CD14-positive monocyte (primary cell): ENCODE measurements around the gene TMPRSS2. TPM values are rescaled to one million over a fixed set of nuclear protein-coding genes. Genes with fewer than 3 reads are reported as not detected.

ENCODE experiments used
- DNase-seq, 3 donors: peaks; one replicate each; pipeline ENCODE4 v3.0.0-alpha.2; 2011 to 2022
- H2AFZ ChIP-seq: 2 replicates; pipeline ENCODE4 v1.6.0; 2012; ENCODE audit warnings: mild to moderate bottlenecking, low read depth, low read length, inconsistent platforms; ENCODE audit not compliant: insufficient read depth, poor library complexity, severe bottlenecking
- H3K27ac ChIP-seq, 2 donors: 1 replicate in 1 of 2; 2 replicates in 1 of 2; pipeline ENCODE4 v1.5.1; 2012 to 2013; ENCODE audit warnings: low read length in 2 of 2, control low read depth in 1 of 2, inconsistent platforms in 1 of 2, low read depth in 1 of 2, mild to moderate bottlenecking in 1 of 2
- H3K27me3 ChIP-seq, 2 donors: one replicate each; pipeline versions ENCODE4 v1.6.0 to v1.6.1; 2011 to 2013; ENCODE audit warnings: low read length in 2 of 2; ENCODE audit not compliant: control insufficient read depth in 2 of 2, insufficient read depth in 2 of 2
- H3K36me3 ChIP-seq, 2 donors: replicated peaks in 1 of 2; 1 replicate in 1 of 2; 2 replicates in 1 of 2; pipeline versions ENCODE4 v1.5.1 to v1.6.1; 2012 to 2013; ENCODE audit warnings: low read length in 2 of 2, control low read depth in 1 of 2, inconsistent platforms in 1 of 2, mild to moderate bottlenecking in 1 of 2; ENCODE audit not compliant: insufficient read depth in 2 of 2, control insufficient read depth in 1 of 2
- H3K4me1 ChIP-seq, 2 donors: 1 replicate in 1 of 2; 2 replicates in 1 of 2; pipeline versions ENCODE4 v1.5.1 to v1.6.1; 2012 to 2013; ENCODE audit warnings: low read length in 2 of 2, control low read depth in 1 of 2, inconsistent platforms in 1 of 2, mild to moderate bottlenecking in 1 of 2, moderate library complexity in 1 of 2; ENCODE audit not compliant: insufficient read depth in 2 of 2, control insufficient read depth in 1 of 2
- H3K4me2 ChIP-seq: replicated peaks from 2 replicates; pipeline ENCODE3; 2012; ENCODE audit warnings: low read length, moderate library complexity, mild to moderate bottlenecking; ENCODE audit not compliant: poor library complexity, severe bottlenecking; ENCODE audit errors: extremely low read depth
- H3K4me3 ChIP-seq, 3 experiments: fragments of 200-600 bp in 1 of 3; sonication (generic) in 1 of 3; replicated peaks in 1 of 3; 1 replicate in 2 of 3; 2 replicates in 1 of 3; pipeline ENCODE4 v1.5.1; 2011 to 2013; ENCODE audit warnings: low read length in 3 of 3, mild to moderate bottlenecking in 3 of 3, control low read depth in 2 of 3, low read depth in 2 of 3, inconsistent platforms in 1 of 3, moderate library complexity in 1 of 3
- H3K79me2 ChIP-seq: 2 replicates; pipeline ENCODE4 v1.6.0; 2012; ENCODE audit warnings: mild to moderate bottlenecking, control low read depth, inconsistent platforms, low read length, moderate library complexity; ENCODE audit not compliant: insufficient read depth
- H3K9ac ChIP-seq: 2 replicates; pipeline ENCODE4 v1.6.0; 2017; ENCODE audit warnings: low read length, mild to moderate bottlenecking; ENCODE audit not compliant: insufficient read depth, poor library complexity, severe bottlenecking
- H3K9me3 ChIP-seq, 2 donors: replicated peaks in 1 of 2; 1 replicate in 1 of 2; 2 replicates in 1 of 2; pipeline versions ENCODE4 v1.5.1 to v1.6.1; 2012 to 2013; ENCODE audit warnings: low read length in 2 of 2, control low read depth in 1 of 2; ENCODE audit not compliant: control insufficient read depth in 1 of 2, insufficient read depth in 1 of 2
- H4K20me1 ChIP-seq: 2 replicates; pipeline ENCODE4 v1.6.0; 2012; ENCODE audit warnings: mild to moderate bottlenecking, low read length, control low read depth, moderate library complexity; ENCODE audit not compliant: insufficient read depth
- H3K27ac Mint-ChIP-seq, 7 donors: one replicate each; pipeline ENCODE4 v1.8.0; 2020; ENCODE audit warnings: mild to moderate bottlenecking in 7 of 7, mixed read lengths in 7 of 7, moderate library complexity in 6 of 7, inconsistent platforms in 2 of 7
- H3K27me3 Mint-ChIP-seq, 3 donors: one replicate each; pipeline ENCODE4 v1.8.0; 2021 to 2022; ENCODE audit warnings: low read depth in 3 of 3, mild to moderate bottlenecking in 3 of 3, mixed read lengths in 3 of 3, moderate library complexity in 3 of 3, inconsistent platforms in 1 of 3
- H3K36me3 Mint-ChIP-seq, 2 donors: one replicate each; pipeline ENCODE4 v1.8.0; 2020; ENCODE audit warnings: mixed read lengths in 2 of 2, inconsistent platforms in 1 of 2, mild to moderate bottlenecking in 1 of 2
- H3K4me1 Mint-ChIP-seq: one replicate; pipeline ENCODE4 v1.8.0; 2020; ENCODE audit warnings: mild to moderate bottlenecking, mixed read lengths
- H3K4me3 Mint-ChIP-seq, 2 donors: one replicate each; pipeline ENCODE4 v1.8.0; 2020; ENCODE audit warnings: mild to moderate bottlenecking in 2 of 2, mixed read lengths in 2 of 2, moderate library complexity in 1 of 2
- H3K9me3 Mint-ChIP-seq, 7 donors: one replicate each; pipeline ENCODE4 v1.8.0; 2020 to 2022; ENCODE audit warnings: mixed read lengths in 7 of 7, mild to moderate bottlenecking in 6 of 7, moderate library complexity in 6 of 7, inconsistent platforms in 2 of 7
- CTCF ChIP-seq: fragments of 200-600 bp; IDR thresholded peaks from one replicate; pipeline ENCODE4 v1.8.0; 2022; ENCODE audit warnings: antibody characterized with exemption, mild to moderate bottlenecking
- WGBS: methylation state at CpG from one replicate; pipeline ENCODE4 v1.1.5; 2013; ENCODE audit warnings: missing lambda C conversion rate; ENCODE audit not compliant: insufficient coverage; 5-methylcytosine and 5-hydroxymethylcytosine counted together
- intact Hi-C, 2 donors: fragments of 100-400 bp; cut with micrococcal nuclease; formaldehyde crosslinking; loops; one replicate each; pipeline versions ENCODE4 v1.15.0 to v1.15.1; 2023
- polyA plus RNA-seq, 3 donors: library from polyadenylated mRNA; depleted of rRNA in 1 of 3; unstranded in 2 of 3; stranded (reverse) in 1 of 3; fragments of 300-500 nt in 2 of 3; fragments of >200 nt in 1 of 3; fragmentation: Illumina TruSeq in 2 of 3; gene quantifications; 1 replicate in 2 of 3; 2 replicates in 1 of 3; pipeline ENCODE4 v1.2.3, GENCODE V29; 2012 to 2021

The TMPRSS2 gene
- polyA plus RNA-seq, 3 donors: not detected

GRCh38 chr21:41459884-41460534 is 47.9 kb downstream of the TMPRSS2 start:
- H3K4me3 Mint-ChIP-seq: no peak overlapping the region
- H3K9me3 Mint-ChIP-seq: peaks cover 2 to 15% (median 5%) of the 10 kb centered on the region in 7 donors
- Histone ChIP-seq H3K27ac (no peak overlapping the region), H3K9me3 (no peaks in the 10 kb centered on the region), H3K27me3 (no peaks in the 10 kb centered on the region), H3K36me3 (peaks cover 31 to 47% of the 10 kb centered on the region in 2 donors), H2AFZ (no peak overlapping the region), H3K4me1 (no peaks in the 10 kb centered on the region), H3K4me3 (no peak overlapping the region), H4K20me1 (peaks cover 4% of the 10 kb centered on the region), H3K79me2 (no peaks in the 10 kb centered on the region), H3K4me2 (no peak overlapping the region), H3K9ac (no peak overlapping the region)
- peaks cover 47% of the 10 kb centered on the region in 2 donors for H3K36me3 Mint-ChIP-seq
- H3K27me3 Mint-ChIP-seq: peaks cover 0 to 4% (median 2%) of the 10 kb centered on the region in 3 donors
- H3K4me1 Mint-ChIP-seq: peaks cover 2% of the 10 kb centered on the region
- WGBS: 95% methylated on average over 6 of the region's 9 CpGs
- TF ChIP-seq CTCF: no peak
- no peak for DNase-seq
- peak overlapping the region in 2 of 7 donors; percentile 28 to 75 for H3K27ac Mint-ChIP-seq
- intact Hi-C loops: loop anchor here in 1 of 2 donors (1.0 kb wide), 1 partner anchor 177 kb away; no protein-coding TSS in a partner anchor

GRCh38 chr21:41458559-41458958 is 49.4 kb downstream of the TMPRSS2 start:
- H3K4me1 Mint-ChIP-seq: peaks cover 2% of the 10 kb centered on the region
- H3K36me3 ChIP-seq: peaks cover 40 to 62% of the 10 kb centered on the region in 2 donors
- 95% methylated on average over 18 of the region's 22 CpGs for WGBS
- H3K27ac ChIP-seq: no peak overlapping the region
- no peaks in the 10 kb centered on the region for H3K79me2 ChIP-seq
- peaks cover 4% of the 10 kb centered on the region for H4K20me1 ChIP-seq
- peaks cover 0 to 7% (median 2%) of the 10 kb centered on the region in 7 donors for H3K9me3 Mint-ChIP-seq
- H3K27ac Mint-ChIP-seq: peak overlapping the region in 1 of 7 donors; percentile 21
- H3K36me3 Mint-ChIP-seq: peaks cover 60 to 61% of the 10 kb centered on the region in 2 donors
- no peak overlapping the region for H2AFZ ChIP-seq
- H3K27me3 Mint-ChIP-seq: peaks cover 0 to 4% (median 0%) of the 10 kb centered on the region in 3 donors
- no peak overlapping the region for H3K4me3 Mint-ChIP-seq
- no peaks in the 10 kb centered on the region for H3K9me3 ChIP-seq
- H3K4me3 ChIP-seq: no peak overlapping the region
- no peaks in the 10 kb centered on the region for H3K27me3 ChIP-seq
- DNase-seq: no peak
- H3K9ac ChIP-seq: no peak overlapping the region
- H3K4me1 ChIP-seq: no peaks in the 10 kb centered on the region
- TF ChIP-seq CTCF: no peak
- H3K4me2 ChIP-seq: no peak overlapping the region
- intact Hi-C loops: no loop called here
